GM08714 (cell line): ENCODE results near the gene TBX1.

Experiments
- H3K4me3 ChIP-seq: fragments of 200-500 bp; sonication (Bioruptor generic); 2 replicates; pipeline ENCODE4 v1.5.1; 2014; ENCODE audit warnings: mild to moderate bottlenecking, low read length, inconsistent platforms
- ZNF274 ChIP-seq: IDR thresholded peaks from 2 replicates; pipeline ENCODE4 v1.6.1; 2012; ENCODE audit warnings: mild to moderate bottlenecking, low read depth, low read length

Gene TBX1

DNA sequence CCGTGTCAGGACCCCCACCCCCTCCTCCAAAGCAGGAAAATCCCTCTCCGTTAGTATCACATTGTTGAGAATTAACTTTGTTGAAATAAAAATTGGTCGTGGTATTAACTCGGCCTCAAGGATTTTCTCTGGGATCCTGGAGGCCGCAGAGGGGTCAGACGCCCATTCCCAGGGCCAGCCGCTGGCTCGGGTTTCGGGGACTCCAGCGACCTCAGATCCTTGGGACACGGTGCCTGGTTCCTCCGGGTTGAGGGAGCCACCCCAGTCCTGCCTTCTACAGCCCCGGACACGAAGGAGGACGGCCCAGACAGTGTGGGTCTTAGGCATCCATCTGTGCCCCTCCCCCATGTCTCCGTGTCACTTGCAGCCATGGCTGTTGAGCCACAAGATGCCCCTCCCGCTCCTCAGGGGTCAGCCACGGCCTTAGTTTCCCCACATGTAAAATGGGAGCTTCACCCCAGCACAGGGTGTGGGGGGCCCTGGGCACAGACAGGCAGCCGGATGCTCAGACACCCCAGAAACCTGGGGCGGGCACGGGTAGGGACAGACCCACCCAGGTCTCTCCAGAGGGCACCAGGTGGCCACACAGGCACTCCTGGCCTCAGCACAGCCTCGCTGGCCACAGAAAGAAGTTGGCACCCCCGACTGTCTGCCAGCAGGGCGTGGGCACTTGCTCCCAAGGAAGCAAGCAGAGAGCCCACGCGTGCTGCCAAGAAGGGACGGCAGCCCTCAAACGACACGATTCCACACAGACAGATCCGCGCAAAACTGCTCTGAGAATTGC, 21.7 kb upstream of the TBX1 start:
- no peak overlapping the region for H3K4me3 ChIP-seq
- no peak for TF ChIP-seq ZNF274

DNA sequence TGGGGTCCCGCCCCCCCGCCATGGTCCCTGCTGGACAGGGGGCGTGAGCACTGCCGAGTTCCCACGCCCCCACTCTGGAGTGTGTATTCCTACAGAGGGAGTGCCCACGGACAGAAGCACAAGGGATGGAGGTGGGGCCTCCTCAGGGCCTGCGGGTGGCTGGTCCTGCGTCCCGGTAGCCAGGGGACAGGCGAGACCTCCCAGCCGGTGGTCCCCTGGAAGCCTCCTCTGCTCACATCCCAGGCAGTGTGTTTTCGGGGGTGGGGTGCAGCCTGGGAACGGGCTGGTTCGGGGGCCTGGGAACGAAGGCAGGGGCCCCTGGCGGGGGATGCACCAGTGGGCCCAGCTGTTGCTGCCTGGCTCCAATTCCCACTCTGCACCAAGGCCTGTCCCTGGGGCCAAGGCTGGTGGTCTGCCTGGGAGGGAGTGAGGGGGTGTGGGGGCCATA, 21.1 kb upstream of the TBX1 start:
- no peak for TF ChIP-seq ZNF274
- H3K4me3 ChIP-seq: no peak overlapping the region

DNA sequence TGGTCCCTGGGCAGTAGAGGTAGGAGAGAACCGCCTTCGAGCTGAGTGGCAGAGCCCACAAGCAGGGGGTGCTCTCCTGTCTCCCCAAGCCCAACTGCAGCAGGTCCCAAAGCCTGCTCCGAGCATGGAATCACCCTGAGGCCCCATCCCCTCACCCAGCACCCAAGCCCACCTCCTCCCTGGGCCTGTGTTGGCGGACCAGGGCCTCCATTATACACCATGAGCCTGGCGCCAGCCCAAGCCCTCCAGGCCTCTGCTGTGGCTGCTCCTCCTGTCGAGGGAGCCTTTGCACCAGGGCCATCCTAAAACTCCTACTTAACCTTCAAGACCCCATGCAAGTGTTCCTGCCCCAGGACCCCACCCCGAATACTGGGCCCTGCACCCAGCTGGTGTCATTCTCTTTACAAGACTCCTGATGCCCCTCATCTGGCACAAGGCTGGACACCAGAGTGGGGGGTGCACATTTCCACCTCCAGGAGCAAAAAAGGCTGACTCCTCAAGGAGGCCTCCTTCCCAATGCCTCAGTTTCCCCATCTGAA, 20.6 kb upstream of the TBX1 start:
- TF ChIP-seq ZNF274: no peak
- H3K4me3 ChIP-seq: no peak overlapping the region

GRCh38 chr22:19740586-19740985, 20.0 kb upstream of the TBX1 start:
- TF ChIP-seq ZNF274: no peak
- H3K4me3 ChIP-seq: no peak overlapping the region

GRCh38 chr22:19741053-19741452, 19.5 kb upstream of the TBX1 start:
- H3K4me3 ChIP-seq: no peak overlapping the region
- no peak for TF ChIP-seq ZNF274

DNA sequence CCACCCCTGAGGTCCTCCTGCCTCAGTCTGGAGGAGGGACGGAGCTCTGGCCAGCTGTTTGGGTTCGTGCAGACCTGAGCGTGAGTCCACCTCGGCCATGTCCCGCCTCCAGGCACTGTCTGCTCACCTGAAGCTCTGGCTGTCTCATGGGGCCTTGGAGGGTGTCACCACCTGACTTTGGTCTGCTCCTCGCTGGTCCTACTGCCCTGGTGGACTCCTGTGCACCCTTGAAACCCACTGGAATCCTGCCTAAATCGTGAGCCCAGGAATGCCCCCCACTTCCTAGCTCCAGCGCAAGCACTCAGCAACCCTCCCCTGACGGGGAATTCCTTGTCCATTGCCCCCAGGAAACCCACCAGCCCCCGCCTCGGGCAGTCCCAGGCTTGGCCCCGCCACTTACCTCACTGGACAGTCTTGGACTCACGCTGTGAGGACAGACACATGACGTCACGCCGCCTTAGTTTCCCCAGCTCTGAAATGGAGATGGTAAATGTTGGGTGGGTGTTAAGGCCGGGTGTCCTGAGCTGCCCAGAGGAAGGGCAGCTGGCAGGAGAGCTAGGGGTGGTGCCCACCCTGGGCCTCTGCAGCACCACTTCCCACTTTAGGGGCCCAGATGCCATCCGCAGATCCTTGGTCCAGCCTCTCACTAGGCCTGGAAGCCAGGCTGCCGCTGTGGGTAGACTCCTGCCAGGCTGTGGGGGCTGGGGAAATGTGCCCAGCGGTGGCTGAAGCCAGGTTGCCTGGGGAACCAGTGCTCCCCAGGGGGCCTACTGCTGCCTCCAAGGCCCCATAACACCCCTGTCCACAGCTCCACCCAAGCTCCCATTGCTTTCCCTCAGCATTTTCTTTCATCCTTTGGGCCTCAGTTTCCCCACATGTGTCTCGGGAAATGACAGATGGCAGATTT, 18.2 kb upstream of the TBX1 start:
- no peak overlapping the region for H3K4me3 ChIP-seq
- no peak for TF ChIP-seq ZNF274

DNA sequence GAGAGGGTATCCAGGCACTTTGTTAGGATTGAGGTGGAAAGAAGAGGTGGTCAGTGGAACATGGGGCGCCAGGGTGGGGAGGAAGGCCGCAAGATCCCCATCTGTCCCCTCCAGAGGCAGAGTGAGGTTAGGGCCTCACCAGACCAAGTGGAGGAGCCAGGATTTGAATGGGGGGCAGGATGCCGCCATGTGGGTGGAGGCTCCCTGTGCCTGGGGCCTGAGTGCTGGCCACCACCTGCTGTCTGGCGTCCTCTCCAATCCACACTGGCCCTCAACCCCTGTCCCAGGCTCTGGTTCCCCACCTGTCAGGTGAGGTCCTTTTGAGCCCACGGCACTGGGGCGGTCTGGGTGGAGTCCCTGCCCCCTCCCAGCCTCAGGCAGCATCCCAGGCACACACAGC, 17.5 kb upstream of the TBX1 start:
- H3K4me3 ChIP-seq: no peak overlapping the region
- TF ChIP-seq ZNF274: no peak

DNA sequence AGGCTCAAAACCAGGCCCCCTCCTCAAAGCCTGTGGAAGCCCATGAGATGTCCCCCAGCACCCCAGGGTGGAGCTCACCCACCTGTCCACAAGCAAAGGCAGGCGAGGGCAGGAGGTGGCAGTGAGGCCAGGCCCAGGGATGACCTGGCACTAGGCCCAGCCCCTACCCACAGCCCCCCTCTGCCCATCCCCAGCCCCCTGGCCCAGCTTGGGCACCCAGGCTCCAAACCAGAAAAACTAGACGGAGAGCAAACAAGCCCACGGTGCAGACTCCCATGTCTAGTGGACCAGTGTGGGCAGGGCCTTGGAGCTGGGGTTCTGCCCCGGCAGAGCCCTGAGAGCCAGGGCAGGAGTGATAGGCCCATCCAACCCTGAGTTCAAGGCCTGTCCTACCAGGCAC, 16.9 kb upstream of the TBX1 start:
- TF ChIP-seq ZNF274: no peak
- H3K4me3 ChIP-seq: no peak overlapping the region

DNA sequence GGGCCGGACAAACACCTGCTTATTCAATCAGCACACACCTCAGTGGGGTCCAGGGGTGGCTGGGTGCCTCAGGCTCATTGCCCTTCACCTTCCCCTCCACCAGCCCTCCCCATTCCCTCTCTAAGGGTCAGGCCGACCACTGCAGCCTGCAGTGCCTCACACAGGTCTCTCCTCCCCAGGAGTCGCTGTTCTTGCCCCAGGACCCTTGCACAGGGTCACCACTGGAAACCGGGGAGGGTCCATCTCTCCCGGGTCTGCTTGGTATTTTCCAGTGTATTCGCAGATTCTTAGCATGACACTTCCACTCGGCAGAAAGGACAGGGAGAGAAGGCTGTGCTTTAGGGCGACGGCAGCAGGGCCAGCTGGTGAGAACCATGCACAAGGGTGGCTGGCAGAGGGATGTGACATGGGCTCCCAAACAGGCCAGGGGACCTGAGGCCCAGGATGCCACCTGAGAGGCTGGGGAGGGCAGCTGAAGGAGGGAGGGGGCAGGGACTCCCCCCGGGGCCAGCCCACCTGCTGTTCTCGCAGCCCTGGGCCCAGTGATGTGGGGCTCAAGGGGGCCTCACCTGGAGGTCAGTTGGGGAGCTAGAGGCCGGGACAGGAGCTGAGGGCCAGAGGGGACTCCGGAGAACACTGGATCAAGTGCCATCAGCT, 16.1 kb upstream of the TBX1 start:
- H3K4me3 ChIP-seq: no peak overlapping the region
- TF ChIP-seq ZNF274: no peak

DNA sequence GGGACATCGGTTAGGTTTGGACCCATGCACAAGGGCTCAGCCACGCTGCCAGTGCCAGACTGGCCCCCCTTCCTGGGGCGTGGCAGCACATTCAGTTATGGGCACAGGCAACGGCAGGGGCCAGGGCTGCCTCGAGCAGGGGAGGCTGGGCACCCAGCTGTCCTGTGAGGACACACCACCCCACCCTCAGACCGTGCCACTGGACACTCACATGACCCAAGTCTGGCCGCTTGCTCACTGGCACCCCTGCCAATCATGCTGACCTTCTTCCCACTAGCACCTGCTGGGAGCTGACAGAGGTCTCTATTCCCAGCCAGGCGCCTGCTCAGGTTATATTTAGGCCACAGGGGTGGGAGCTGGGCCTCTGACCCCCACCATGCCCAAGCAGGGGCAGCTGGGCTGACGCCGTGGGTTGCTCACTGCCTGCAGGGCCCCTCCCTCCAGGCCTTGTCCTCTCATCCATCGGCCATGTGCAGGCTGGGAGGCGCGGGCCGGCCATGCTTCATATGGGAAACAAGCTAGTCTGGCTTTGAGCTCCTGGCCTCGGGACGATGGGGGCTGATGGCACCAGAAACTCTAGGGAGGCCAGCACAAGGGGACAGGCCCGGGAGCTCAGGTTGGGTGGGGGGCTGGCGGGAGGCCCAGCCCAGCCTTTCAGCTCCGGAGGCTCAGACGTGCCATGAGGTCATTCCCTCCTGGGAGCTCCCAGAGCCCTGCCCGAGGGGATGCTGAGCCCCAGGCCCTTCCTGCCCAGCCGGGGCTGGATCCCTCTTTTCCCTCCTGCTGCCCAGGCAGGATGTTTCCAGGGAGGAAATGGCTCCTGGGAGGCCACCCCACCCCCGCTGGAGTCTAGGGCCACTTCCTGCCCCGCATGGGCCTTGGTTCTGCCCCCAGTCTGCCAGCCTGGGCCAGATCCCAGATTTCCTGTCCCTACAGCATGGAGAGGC, 15.2 kb upstream of the TBX1 start:
- no peak overlapping the region for H3K4me3 ChIP-seq
- TF ChIP-seq ZNF274: no peak

DNA sequence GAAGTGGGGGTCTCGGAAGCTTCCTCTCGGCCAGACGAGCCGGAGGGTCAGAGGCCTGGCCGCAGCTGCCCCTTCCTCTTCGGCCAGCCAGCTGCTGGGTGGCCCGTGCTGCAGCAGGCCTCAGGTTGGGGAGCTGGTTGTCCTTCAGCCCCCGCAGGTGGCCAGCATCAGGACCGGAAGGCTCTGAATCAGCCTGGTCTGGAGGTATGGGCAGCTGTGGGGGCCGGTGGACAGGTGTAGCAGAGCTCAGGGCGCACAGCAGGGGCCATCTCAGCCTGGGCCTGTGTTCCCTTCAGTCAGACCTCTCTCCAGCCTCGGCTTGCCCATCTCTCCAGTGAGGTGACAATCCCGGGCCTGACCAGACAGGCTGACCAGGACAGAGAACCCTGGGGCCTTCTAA, 13.9 kb upstream of the TBX1 start:
- no peak overlapping the region for H3K4me3 ChIP-seq
- no peak for TF ChIP-seq ZNF274

DNA sequence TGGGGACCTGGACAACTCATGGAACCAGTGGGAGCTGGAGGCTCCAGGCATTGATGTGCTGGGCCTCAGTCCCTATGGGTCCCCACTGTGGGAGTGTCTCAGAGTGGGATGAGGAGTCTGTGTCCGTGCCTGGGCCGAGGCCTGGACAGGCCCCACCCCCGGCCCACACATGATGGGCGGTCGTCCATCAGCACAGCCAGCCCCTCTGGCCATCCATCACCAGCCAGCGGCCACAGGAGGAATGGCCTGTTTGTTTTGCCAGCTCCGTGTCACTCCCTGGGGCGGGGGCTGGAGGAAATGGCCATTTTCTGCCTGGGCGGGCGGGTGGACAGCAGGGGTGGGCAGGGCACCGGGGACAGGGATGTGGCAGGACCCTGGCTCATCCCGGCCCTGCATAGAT, 13.0 kb upstream of the TBX1 start:
- no peak for TF ChIP-seq ZNF274
- H3K4me3 ChIP-seq: no peak overlapping the region

DNA sequence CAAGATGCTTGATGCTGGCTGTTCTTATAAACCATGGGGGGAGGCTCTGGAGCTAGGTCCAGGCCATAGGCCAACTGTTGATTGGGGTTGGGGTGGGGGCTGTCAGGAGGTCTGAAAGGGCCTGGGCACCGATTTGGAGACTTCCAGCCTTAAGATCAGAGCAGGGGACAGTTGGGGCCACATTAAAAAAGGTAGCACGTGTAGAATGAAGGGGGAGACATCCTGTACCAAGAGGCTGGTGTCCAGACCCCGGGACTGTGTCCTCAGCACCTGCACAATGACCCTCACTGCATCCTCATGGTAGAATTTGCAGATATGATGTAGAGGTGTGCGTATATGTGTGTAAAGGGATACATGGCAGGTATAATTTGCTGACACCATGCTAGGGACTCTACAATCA, 12.4 kb upstream of the TBX1 start:
- TF ChIP-seq ZNF274: no peak
- H3K4me3 ChIP-seq: no peak overlapping the region
